NK-92 treated with Interleukin-12 subunit alpha and Interleukin-12 subunit beta, amount 100 ng/mL, for 24 hours (cell line): ENCODE measurements around the gene S100A16.
A peak's percentile ranks its signal among the peaks of the same experiment; 100 is the strongest.

Source experiments
- DNase-seq: peaks from one replicate; lab custom pipeline; 2025; lab: John Stamatoyannopoulos, UW

S100A16 gene

DNA sequence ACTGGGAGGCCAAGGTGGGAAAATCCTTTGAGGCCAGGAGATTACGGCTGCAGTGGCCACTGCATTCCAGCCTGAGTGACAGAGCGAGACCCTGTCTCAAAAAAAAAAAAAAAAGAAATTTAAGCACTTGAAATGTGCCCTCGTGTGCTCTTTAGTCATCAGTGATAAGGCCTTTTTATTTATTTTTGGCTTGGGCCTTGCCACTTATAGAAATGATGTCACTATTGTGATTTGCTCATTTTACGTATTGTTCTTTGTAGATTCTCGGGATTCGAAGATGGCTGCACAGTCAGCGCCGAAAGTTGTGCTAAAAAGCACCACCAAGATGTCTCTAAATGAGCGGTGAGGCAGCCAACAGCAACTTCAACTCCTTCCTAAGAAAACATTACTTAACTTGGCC is 23.4 kb upstream of the S100A16 start:
- DNase-seq = no peak

DNA sequence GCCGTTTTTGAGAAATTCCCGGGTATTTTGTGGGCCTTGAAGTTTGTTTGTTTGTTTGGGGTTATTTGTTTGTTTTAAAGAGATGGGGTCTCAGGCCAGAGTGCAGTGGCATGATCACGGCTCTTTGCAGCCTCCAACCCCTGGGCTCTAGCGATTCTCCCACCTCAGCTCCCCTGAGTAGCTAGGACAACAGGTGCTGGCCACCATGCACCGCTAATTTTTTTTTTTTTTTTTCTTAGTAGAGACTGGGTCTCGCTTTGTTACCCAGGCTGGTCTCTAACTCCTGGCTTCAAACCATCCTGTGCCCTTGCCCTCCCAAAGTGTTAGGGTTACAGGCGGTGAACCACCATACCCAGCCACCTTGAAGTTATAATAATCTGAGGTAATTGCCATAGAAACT is 22.9 kb upstream of the S100A16 start:
- no peak for DNase-seq

DNA sequence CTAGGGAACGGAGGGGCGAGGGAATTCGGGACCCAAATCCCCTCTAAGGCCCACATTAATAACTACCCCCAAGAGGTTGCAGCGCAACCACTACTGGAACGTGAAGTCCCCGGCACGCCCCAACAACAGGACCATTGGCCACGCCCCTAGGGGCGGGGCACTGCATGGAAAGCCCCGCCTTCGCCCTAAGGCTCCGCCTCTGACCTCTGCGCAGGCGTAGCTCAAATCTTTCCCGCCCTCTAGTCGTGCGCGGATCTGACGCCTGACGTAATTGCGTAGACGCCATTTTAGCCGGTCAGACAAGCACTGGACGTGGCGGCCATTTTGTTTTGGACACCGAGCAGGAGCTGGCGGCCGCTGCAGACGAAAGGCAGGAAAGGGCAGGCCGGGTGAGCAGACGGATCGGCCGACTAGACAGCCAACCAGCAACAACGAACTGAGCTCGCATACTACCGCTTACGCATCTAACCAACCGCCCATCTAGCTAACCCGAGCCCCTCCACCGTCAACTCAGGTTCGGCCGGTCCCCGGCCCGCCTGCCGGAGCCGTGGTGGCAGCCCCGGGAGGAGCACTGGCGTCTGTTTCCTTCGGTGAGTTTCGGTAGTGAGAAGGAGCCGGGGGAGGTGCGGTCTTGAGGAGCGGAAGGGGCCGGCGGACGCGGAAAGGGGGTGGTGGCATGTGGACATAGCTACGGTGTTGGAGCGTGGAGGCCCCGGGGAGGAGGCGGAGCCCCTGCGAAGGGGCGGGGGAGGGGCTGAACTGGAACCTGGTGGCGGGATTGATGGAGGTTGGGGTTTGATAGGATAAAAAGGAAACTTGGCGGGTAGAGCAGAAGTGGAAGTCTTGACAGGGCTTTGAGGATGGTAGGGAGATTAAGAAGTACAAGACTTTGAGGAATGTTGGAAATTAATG is 21.1 kb upstream of the S100A16 start, which contains the start of gene CHTOP:
Gene CHTOP, plus strand, starts transcription at position 313 of the 912 bp plus-strand sequence. CDS start 2,523 bp downstream, outside the sequence.
- DNase-seq = peak; percentile 95

DNA sequence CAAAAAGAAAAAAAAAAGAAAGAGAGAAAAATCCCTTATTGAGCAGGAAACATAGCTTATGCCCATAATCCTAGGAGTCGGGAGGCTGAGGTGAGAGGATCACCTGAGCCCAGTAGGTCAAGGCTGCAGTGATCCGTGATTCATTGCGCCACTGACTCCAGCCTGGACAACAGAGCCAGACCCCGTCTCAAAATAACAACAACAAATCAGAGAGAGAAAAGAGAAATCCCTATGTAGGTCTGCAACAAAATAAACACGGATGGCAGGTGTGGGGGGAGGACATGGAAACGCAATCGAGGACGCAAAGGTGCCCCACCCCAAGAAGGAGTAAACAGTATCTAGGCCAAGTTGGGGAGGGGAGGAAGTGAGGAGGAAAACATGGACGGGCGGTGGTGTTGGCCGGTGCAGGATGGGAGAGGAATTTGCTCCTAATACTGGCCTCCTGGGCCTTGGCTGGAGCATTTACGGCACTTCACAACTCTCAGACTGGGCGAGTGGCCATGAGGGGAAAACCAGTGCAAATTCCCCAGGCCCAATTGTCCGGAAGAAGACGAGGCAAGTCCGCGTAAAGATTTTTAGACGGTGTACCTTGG is 20.3 kb upstream of the S100A16 start:
- no peak for DNase-seq

DNA sequence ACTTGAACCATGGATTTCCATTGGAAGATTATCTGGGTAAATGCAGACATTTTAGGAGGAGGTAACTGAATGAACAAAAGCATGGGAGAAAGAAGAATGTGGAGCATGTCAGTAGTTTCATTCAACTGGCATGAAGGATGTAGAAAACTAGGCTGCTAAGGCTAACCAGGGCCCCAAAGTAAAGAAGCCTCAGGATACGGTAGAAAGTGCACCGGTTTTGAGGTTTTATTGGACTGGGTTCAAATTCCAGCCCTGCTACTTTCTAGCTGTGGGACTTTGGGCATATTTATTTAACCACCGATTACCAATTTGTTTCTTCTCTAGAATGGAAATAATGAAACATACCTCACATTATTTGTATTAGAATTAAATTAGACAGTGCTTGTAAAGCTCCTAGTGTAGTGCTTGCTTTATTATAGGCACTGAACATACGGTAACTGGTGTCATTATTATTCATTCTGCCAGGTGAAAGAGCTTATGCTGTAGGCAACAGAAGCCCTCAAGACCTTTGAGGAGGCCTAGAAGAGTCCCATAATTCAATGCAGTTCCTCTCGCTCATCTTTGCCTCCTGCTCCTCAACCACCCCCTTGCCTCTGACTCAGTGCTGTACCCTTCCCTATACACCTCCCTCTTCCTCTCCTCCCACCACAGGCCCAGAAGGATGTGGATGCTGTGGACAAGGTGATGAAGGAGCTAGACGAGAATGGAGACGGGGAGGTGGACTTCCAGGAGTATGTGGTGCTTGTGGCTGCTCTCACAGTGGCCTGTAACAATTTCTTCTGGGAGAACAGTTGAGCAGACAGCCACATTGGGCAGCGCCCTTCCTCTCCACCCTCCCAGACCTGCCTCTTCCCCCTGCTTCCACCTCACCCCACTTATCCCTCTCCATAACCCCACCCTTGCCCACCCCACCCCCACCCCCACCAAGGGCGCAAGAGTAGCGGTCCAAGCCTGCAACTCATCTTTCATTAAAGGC is 18.4 kb upstream of the S100A16 start:
- DNase-seq = no peak

DNA sequence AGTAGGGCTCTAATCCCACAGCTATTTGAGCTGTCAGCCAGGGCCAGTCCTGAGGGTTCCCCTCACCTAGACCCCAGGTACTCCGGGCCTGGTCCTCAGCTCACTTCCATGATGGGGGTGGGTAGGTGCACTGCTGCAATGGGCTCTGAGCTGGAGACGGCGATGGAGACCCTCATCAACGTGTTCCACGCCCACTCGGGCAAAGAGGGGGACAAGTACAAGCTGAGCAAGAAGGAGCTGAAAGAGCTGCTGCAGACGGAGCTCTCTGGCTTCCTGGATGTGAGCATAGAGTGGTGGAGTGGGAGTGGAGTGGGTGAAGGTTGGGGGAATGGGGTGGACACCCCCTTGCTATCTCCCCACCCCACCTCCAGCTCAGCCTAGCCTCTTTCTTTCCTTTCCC is 17.4 kb upstream of the S100A16 start:
- DNase-seq = no peak

DNA sequence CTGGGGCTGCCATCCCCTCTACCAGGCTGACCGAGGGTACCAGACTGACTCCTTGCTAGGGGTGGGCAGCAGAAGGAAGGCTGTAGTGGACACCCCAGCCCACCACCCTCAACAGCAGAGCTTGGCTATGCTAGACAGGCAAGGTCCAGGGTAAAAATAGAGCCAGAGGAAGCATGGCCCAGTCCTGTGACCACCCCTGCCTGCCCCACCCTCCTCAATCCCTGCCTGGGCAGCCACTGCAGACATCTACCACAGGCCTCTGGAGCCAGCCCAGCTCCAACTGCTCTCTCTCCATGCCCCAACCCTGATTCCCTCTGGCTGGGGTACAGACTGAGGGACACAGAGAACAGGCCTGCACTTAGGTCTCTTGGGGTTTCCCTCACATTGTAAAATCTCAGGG is 17.0 kb upstream of the S100A16 start:
- no peak for DNase-seq

DNA sequence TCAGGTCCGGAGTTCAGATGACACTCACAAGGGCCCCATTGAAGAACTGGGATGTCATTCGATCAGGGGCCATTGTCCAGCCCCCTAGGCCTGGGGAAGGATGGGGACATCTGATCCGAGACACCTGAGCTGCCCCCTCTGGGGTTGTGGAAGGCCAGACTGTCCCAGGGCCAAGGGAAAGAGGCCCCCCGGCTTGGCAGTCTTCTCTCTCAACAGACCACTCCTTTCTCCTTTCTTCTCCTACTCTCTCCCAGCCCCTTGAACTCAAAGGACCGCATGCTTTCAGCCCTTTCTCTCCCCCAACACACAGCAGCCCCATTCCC is 16.4 kb upstream of the S100A16 start:
- no peak for DNase-seq

DNA sequence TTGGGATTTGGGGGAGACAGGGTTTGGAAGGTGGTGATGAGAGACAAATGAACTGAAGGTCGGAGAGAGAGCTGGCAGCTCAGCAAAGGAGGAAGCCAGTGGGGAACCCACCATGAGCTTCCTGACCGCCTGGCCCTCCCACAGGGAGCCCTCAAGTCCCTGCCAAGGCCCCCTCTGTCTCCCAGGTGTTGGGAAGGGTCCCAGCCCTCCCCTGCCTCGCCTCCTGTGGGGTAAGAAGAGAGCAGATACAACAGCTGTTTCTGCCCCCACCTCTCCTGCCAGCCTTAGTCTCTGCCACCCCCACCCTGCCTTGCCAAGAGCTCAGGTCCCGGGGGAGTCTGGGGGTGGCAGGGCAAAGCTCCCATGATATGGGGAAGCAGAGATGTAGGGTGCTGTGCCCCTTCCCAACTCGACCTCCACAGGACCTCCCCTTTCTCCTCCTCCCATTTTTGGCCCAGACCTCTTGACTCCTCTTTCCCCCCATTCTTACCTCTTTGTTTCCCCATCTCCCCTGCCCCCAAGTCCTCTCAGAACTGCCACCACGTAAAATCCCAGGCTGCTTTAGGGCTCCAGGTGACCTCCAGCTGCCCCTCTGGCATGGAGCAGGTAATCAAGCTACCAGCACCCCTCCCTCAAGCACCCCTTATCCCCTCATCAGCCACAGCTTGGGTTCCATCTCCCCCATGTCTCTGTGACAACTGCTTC is 15.9 kb upstream of the S100A16 start:
- DNase-seq = no peak

DNA sequence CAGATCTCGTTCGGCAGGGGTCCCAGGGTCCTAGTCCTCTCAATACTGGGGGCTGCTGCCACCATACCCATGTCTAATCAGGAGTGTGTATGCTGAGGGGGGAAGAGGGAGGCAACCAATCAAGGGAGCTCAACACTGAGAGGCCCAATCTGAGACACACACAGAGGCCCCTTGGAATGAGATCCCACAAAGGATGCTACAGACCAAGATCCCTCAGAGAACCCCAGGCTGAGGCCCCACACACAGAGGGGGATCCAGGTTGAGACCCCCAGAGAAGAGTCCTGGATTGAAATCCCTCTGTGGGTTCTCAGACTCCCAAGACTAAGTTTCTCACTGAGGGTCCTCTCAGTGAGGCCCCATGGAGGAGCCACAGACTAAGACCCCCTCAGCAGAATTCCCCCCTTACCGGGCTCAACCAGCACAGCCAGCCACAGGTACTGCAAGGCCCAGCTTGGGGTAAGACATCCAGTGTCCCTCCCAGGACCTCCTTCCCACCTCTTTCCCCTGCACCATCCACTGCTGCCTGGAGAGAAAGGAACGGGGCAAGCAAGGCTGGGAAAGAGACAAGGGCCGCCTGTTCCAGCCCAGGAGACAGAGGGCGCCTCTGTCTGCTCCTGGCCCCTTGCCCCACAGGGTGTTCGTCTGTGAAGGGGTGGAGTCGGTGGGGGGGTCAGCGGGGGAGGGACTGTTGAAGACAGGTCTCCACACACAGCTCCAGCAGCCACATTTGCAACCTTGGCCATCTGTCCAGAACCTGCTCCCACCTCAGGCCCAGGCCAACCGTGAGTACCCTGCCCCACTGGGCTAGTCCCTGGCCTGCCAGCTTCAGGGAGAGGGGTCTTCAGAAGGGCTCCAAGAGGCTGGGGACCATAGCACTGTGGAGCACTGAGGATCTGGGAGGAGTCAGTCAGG is 15.0 kb upstream of the S100A16 start, which contains the start of gene S100A1:
Gene S100A1, plus strand, starts transcription at position 720 of the 912 bp plus-strand sequence. CDS start 2,088 bp downstream, outside the sequence.
- no peak for DNase-seq

DNA sequence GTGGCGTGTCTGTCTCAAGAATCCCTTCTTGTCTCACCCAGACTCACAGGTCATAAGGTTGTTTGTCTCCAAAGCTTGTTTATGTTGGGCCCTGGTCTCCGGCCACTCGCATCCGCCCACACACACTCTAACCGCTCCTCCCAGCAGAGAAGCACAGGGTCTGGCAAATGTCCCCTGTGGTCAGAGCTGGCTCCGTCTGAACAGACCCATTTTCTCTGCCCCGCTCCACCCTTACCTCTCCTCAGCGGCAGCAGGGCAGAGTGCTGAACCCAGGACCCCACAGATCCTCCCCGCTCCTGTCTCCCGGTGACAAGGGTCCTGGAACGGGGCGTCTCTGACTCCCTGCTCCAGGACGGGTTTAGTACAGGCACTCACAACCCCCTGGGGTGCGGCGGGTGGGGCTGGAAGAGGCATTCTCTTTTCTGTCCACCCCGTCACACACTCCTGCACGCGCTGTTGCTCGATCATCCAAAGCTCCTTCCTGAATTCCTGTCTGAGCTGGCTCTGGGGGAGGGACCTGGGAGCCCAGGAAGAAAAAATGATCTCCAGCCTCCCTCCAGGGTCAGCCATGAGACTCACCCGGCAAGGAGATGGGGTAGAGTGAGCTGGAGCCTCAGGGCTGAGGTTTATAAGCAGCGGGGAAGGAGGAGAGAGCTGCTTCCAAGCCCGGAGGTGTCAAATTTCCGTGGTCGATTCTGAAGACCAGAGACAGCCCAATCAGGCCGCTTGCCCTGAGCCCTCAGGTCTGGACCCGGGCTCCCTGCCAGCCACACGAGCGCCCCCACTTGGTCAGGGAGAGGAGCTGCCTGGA is 14.2 kb upstream of the S100A16 start, which contains the start of gene S100A13:
Gene S100A13, minus strand, starts transcription at position 602 of the 811 bp plus-strand sequence. CDS start 1,033 bp downstream, outside the sequence.
- DNase-seq = no peak

DNA sequence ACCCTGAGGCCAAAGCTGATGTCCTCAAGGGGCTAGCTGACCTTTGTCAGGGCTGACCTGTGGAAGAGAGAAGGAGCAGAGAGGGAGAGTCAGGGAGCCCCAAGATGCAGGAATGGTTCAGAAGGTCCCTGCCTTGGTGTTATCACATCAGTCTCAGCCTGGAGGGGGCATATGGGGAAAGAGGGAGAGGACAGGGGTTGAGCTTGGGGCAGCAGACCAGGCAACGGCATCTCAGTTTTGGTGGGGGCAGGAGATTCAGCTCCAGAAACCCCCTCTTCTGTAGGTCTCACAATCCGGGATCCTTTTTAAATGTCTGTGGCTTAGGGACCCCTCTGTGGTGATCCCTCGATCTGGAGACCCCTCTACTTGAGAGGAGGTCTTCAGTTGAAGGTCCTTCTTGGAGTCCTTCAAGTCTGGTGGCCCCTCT is 13.6 kb upstream of the S100A16 start:
- DNase-seq = no peak

DNA sequence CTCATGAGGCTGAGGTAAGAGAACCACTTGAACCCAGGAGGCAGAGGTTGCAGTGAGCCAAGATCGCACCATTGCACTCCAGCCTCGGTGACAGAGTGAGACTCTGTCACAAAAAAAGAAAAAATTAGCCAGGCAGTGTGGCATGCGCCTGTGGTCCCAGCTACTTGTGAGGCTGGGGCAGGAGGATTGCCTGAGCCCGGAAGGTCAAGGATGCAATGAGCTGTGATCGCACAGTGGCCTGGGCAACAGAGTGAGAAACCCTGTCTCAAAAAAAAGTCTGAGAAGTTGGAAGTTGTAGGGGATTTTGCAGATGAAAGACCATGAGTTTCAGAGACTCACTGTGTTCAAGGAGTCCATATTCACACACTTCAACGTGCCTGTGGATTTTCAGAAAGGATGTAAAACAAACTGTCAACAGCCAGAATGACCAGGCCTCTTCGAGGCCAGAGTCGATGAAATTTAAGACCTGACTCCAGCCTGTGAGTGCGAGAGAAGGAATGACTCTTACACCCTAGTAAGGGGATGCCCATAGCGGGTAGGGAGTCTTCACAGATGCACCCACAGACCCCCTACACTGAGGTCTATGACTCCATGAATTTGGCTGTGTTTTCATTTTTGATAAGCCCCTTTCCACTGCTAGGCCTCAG is 12.2 kb upstream of the S100A16 start:
- no peak for DNase-seq

DNA sequence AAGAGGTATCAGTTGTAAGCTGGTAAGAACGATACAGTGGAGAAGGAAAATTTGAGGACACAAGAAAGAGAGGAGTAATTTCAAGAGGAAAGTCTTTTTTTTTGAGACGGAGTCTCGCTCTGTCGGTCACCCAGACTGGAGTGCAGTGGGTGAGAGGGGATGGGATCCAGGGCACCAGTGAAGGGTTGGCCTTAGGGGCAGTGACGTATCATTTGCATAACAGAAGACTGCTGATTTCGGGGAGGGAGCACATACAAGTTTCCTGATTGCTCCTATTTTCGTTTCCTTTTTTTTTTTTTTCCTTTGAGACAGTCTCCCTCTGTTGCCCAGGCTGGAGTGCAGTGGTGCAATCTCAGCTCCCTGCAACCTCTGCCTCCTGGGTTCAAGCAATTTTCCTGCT is 10.2 kb upstream of the S100A16 start:
- no peak for DNase-seq

DNA sequence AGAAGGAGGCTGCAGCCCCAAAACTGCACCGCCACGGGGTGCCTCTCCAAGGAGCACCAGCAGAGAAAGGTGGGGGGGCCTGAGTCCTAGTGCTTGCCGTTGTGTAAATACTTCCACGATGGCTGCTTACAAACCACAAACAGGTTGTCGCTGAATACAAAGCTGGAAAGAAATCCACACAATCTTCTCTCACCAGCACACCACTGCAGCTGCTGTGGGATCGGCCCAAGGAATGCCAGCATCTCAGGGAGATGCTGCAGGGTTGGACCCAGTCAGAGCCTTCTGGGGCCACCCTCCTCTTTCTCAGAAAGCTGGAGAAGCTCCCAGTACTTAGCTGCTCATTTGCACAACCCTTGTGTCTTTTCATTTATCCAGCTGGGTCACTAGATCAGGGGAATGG is 6.2 kb upstream of the S100A16 start:
- no peak for DNase-seq

DNA sequence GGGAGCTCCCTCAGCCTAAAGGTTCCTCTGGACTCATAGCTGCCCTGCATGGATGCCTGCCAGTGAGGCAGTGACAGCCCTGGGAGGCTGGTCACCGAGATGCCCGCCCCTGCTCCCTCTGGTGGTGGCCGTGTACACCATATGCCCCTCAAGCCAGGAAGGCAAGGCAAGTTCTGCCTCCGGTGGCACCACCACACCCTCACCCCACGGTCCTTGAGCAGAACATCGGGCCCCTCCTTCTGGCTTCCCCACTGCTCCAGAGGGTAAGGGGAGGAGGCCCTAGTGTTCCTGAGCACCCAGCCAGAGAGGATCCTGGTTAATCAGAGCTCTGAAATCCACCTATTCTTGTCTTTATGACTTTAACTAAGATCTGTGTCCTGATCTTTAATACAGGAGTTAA is 4.7 kb upstream of the S100A16 start:
- DNase-seq = peak; percentile 72

DNA sequence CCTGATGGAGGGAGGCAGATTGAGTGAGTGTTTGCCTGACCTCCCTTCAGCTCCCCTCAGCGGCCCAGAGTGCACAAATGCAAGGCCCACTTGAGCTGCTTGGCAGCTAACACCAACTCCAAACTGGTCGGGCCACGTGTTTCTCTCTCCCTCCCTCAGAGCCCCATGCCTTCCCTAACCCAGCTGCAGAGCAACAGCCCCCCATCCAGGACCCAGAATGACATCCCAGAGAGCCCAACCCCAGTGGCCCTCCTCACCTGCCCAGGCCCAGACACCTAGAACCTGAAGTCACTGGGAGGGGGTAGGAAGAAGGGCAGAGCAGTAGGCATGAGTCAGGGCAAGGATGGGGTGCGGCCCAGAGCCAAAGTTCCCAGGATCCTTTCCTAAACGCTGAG is 4.0 kb upstream of the S100A16 start:
- no peak for DNase-seq

DNA sequence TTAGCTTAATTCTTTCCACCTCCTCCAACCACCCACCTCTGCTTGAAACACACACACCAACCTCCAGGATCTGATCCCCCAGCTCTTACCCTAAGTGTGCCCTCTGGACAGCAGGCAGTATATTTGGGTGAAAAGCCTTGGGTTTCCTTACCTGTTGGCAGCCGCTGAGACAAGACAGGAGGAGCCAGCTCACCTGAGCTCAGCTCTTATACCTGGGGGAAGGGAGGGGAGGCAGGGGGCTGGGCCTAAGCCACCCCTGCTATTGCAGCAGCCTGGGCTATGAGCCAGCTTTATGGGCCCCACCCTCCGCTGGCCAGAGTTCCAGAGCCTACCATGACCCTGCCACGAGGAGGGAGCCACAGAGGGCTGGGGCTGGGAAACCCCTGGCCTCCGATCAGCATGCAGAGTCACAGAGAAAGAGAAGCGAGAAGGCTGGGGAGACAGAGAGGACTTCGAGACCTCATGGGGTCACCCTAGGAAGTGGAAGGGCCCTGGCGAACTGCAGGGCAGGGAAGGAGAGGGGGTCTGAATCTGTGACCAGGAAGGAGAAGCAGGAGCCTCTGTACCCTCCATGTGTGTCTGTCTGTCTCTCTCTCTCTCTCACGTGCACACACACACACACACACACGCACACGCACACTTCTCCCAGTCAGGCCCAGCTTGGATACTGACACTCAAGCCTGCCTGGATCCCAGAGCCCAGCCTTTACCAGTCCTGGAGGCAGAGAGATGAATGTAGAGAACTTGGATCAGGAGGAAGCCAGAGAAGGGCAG is 3.4 kb upstream of the S100A16 start, which contains the start of gene S100A14:
Gene S100A14, minus strand, starts transcription at position 182 of the 773 bp plus-strand sequence. CDS start 467 bp downstream, outside the sequence.
- no peak for DNase-seq
